Transverse colon (tissue), 4 donors: Measurements from ENCODE around the gene ARPC1A. TPM values are rescaled to one million over a fixed set of nuclear protein-coding genes. Genes with fewer than 3 reads are reported as not detected.

Source experiments
- DNase-seq: peaks from one replicate; pipeline ENCODE4 v3.0.0-alpha.2; 2019
- H3K27ac ChIP-seq, 4 donors: fragments of 200-600 bp; sonication (generic); 2 replicates each; pipeline ENCODE4 v1.5.1; 2016 to 2018; ENCODE audit warnings: inconsistent platforms in 4 of 4
- H3K27me3 ChIP-seq: fragments of 200-600 bp; sonication (generic); 2 replicates; pipeline ENCODE4 v1.5.1; 2017; ENCODE audit warnings: inconsistent platforms
- H3K36me3 ChIP-seq, 4 donors: fragments of 200-600 bp; sonication (generic); 2 replicates each; pipeline ENCODE4 v1.5.1; 2017 to 2019; ENCODE audit warnings: inconsistent platforms in 4 of 4
- H3K4me1 ChIP-seq, 4 donors: fragments of 200-600 bp; sonication (generic); 2 replicates each; pipeline ENCODE4 v1.5.1; 2017 to 2020; ENCODE audit warnings: inconsistent platforms in 4 of 4
- H3K4me3 ChIP-seq, 4 donors: fragments of 200-600 bp; sonication (generic); 1 replicate in 1 of 4; 2 replicates in 3 of 4; pipeline versions ENCODE4 v1.5.1 to v1.6.1; 2017 to 2019; ENCODE audit warnings: inconsistent platforms in 4 of 4
- H3K9me3 ChIP-seq, 2 donors: fragments of 200-600 bp; sonication (generic); 2 replicates each; pipeline ENCODE4 v1.5.1; 2017 to 2019; ENCODE audit warnings: inconsistent platforms in 2 of 2
- CTCF ChIP-seq, 5 experiments: fragments of 200-600 bp in 3 of 5; fragments of 450-650 bp in 2 of 5; sonication (generic) in 3 of 5; IDR thresholded peaks; 1 replicate in 2 of 5; 2 replicates in 3 of 5; pipeline ENCODE4 v1.5.1; 2016 to 2017; ENCODE audit warnings: antibody characterized with exemption in 5 of 5, inconsistent platforms in 3 of 5, mild to moderate bottlenecking in 2 of 5, moderate library complexity in 1 of 5
- EP300 ChIP-seq: sonication (generic); formaldehyde crosslinking; IDR thresholded peaks from one replicate; pipeline ENCODE4 v1.6.1; 2017; ENCODE audit warnings: antibody characterized with exemption, low read depth
- POLR2A ChIP-seq: fragments of 450-650 bp; IDR thresholded peaks from one replicate; pipeline ENCODE4 v1.6.1; 2016; ENCODE audit warnings: antibody characterized with exemption, mild to moderate bottlenecking, moderate library complexity
- POLR2AphosphoS5 ChIP-seq, 3 donors: sonication (generic); formaldehyde crosslinking; IDR thresholded peaks; one replicate each; pipeline ENCODE4 v1.6.1; 2016; ENCODE audit warnings: antibody characterized with exemption in 3 of 3
- WGBS, 2 donors: methylation state at CpG; one replicate each; pipeline ENCODE4 v1.1.5; 2018; ENCODE audit warnings: low coverage in 1 of 2; 5-methylcytosine and 5-hydroxymethylcytosine counted together
- in situ Hi-C, 4 donors: fragments of 200-750 bp; cut with MboI; loops; one replicate each; pipeline versions ENCODE4 v1.15.0 to v1.15.1; 2017; ENCODE audit warnings: low sequenced_read_pairs in 3 of 4, low pct_ligation_motif_present in 1 of 4, low pct_unique_long_range_greater_than_20kb in 1 of 4
- intact Hi-C: fragments of 100-400 bp; cut with DNase I; formaldehyde crosslinking; loops from one replicate; pipeline ENCODE4 v1.15.1; 2023; ENCODE audit warnings: low total_unique reads
- total RNA-seq, 4 donors: library from RNA; depleted of rRNA; stranded (reverse); fragments of >200 nt; gene quantifications; one replicate each; pipeline ENCODE4 v1.1.0, GENCODE V29; 2016

Gene ARPC1A
- total RNA-seq, 4 donors from 2014 or later: 104 to 186 (median 147) TPM

DNA sequence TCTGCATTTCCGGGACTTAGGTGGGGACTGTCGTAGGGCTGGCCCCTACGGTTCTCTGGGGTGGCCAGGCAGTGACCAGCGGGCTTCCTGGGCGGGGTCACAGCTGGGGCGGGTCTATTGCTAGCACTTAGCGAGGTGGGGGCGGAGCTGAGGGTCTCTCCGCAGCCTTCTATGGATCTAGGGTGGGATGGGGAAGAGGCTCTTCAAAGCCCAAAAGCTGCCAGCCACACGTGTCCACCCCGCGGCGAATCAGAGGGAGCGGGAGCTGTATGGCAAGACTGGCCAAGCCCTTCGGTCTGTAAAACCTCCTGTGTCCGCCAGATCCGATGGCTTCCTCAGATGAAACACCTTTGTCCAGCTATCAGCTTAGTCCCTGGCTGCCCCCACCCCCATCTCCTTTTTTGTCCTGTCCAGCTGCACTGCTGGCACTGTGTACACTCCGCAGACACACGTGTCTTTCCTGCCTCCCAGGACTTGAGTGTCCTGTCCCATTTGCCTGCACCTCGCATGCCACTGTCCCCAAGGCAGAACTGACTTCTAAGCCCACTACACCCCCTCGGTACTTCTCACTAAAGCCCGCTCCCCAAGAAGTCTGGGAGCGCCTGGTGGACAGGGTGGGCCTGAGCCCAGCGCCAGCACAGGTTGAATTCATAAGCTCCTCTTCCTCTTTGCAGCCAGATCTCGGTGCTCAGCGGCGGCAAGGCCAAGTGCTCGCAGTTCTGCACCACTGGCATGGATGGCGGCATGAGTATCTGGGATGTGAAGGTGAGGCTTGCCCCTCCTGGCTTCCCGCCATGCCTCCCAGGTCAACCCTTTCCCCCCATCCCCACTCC is 67.9 kb downstream of the ARPC1A start:
- peaks cover 17 to 19% (median 17%) of the 10 kb centered on the region in 4 donors for H3K4me1 ChIP-seq
- TF ChIP-seq EP300 (no peak), POLR2A (no peak), POLR2AphosphoS5 (IDR thresholded peaks at IDR 0.05) (no peak), CTCF (IDR thresholded peaks at IDR 0.05) (no peak)
- no peaks in the 10 kb centered on the region for H3K27me3 ChIP-seq
- H3K4me3 ChIP-seq: peak overlapping the region; percentile 45 to 59 (median 49)
- WGBS, 2 donors: 17 to 54% methylated on average over 10 to 29 of the region's 30 CpGs
- H3K36me3 ChIP-seq: peaks cover 0 to 27% (median 12%) of the 10 kb centered on the region in 4 donors
- no peak for DNase-seq
- H3K27ac ChIP-seq: peak overlapping the region; percentile 72 to 84 (median 82)
- H3K9me3 ChIP-seq: no peaks in the 10 kb centered on the region
- in situ Hi-C loops: no loop called here
- intact Hi-C loops: no loop called here

GRCh38 chr7:99394188-99394502 is 68.4 kb downstream of the ARPC1A start:
- intact Hi-C loops (no loop called here), in situ Hi-C loops (no loop called here)
- Histone ChIP-seq H3K36me3 (peaks cover 0 to 27% (median 12%) of the 10 kb centered on the region in 4 donors), H3K27me3 (no peaks in the 10 kb centered on the region), H3K9me3 (no peaks in the 10 kb centered on the region), H3K4me1 (peaks cover 17 to 19% (median 17%) of the 10 kb centered on the region in 4 donors), H3K27ac (peak overlapping the region in 1 of 4 donors; percentile 83), H3K4me3 (no peak overlapping the region)
- DNase-seq: no peak
- WGBS, 2 donors: 93% methylated on average over 4 of the region's 4 CpGs; no CpG with 5 or more reads in 1 of the 2 donors
- TF ChIP-seq CTCF (IDR thresholded peaks at IDR 0.05) (no peak), EP300 (no peak), POLR2A (no peak), POLR2AphosphoS5 (IDR thresholded peaks at IDR 0.05) (no peak)

DNA sequence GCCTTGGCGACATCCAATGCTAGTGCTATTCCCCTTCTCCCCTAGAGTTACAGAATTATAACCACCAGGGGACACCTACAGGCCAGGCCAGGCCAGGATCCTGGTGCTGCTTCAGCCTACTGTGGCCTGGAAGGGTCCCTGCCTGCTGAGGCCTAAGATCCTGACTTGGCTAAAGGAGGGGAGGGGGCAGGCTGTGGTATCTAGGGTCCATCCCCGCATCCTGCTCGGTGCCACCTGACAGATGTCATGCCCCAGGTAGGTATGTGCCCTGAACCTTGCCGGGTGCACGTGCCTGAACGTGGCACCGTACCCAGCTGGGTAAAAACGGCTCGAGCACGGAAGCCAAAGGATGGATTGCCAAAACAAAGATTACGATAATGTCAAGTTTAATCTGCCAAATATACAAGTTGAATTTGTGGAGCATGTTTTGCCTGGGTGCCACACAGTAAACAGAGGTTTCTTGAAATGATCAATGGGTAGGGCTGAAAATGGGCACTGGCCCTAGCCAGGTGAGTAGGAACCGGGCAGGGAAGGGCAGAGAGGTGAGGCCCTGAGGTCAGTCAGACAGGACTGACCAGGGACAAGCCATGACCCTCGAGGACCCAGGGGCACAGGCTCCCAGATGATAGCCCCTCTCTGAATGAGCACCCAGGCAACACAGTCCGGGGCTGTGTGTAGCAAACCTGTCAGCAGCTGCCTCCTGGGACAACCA is 70.1 kb downstream of the ARPC1A start:
- no peak for DNase-seq
- 69 to 88% methylated on average over 3 to 14 of the region's 14 CpGs for WGBS, 2 donors
- Histone ChIP-seq H3K27ac (no peak overlapping the region), H3K4me3 (no peak overlapping the region), H3K9me3 (no peaks in the 10 kb centered on the region), H3K36me3 (peaks cover 0 to 25% (median 8%) of the 10 kb centered on the region in 4 donors), H3K4me1 (peaks cover 17 to 19% (median 17%) of the 10 kb centered on the region in 4 donors), H3K27me3 (no peaks in the 10 kb centered on the region)
- intact Hi-C loops (no loop called here), in situ Hi-C loops (no loop called here)
- no peak for TF ChIP-seq POLR2AphosphoS5 (IDR thresholded peaks at IDR 0.05)
- TF ChIP-seq EP300: no peak
- no peak for TF ChIP-seq POLR2A
- TF ChIP-seq CTCF (IDR thresholded peaks at IDR 0.05): no peak

GRCh38 chr7:99396418-99397296 is 71.0 kb downstream of the ARPC1A start:
- 60 to 84% methylated on average over 2 to 21 of the region's 21 CpGs for WGBS, 2 donors
- Histone ChIP-seq H3K27ac (no peak overlapping the region), H3K4me1 (peaks cover 17 to 19% (median 17%) of the 10 kb centered on the region in 4 donors), H3K36me3 (peaks cover 0 to 29% (median 8%) of the 10 kb centered on the region in 4 donors), H3K4me3 (no peak overlapping the region), H3K27me3 (no peaks in the 10 kb centered on the region), H3K9me3 (no peaks in the 10 kb centered on the region)
- intact Hi-C loops (no loop called here), in situ Hi-C loops (no loop called here)
- TF ChIP-seq POLR2A (no peak), CTCF (IDR thresholded peaks at IDR 0.05) (no peak), POLR2AphosphoS5 (IDR thresholded peaks at IDR 0.05) (no peak), EP300 (no peak)
- DNase-seq: no peak
